GM21423 (cell line): ENCODE results near the gene PAPOLA.
A peak's percentile ranks its signal among the peaks of the same experiment; 100 is the strongest.

ENCODE experiments used
- ATAC-seq: cut with Tn5 transposase; IDR thresholded peaks from one replicate; pipeline ENCODE4 v1.9.1; 2021; ENCODE audit warnings: mild to moderate bottlenecking, moderate library complexity; ENCODE audit not compliant: unreplicated experiment

Gene PAPOLA

DNA sequence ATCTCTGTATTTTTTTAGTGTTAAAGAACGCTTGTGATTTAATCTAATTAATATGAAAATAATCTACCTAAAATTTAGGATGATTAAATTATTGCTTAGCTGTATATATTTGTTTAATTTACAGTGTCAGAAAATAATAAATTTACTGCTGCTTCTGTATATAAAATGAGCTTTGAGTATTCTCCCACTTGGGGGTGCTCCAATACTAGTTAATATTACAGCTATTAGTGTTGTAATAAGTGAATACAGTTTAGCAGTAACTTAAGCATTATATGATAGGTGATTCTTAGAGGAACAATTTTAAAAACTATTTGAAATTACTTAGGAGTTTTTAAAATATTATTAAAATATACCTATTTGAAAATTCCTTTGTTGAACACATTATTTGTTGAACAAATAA, 62.2 kb downstream of the PAPOLA start:
- no peak for ATAC-seq

DNA sequence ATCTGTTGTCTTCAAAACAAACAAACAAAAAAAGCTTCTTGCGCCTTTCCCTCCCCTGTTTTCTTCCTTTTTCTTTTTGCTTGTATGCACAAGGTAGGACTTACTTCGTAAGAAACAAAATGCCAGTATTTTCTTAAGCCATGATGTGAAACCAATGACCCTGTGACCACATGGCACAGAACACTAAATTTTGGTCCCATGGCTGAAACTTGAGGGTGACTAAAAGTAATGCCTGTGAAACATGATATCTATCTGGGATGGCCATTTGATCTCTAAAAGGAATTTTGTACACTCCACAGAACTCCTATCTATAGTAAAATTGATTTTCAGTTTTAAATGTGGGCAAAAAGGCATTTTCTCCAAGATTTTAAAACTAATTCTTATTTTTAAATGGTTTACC, 63.6 kb downstream of the PAPOLA start:
- no peak for ATAC-seq

DNA sequence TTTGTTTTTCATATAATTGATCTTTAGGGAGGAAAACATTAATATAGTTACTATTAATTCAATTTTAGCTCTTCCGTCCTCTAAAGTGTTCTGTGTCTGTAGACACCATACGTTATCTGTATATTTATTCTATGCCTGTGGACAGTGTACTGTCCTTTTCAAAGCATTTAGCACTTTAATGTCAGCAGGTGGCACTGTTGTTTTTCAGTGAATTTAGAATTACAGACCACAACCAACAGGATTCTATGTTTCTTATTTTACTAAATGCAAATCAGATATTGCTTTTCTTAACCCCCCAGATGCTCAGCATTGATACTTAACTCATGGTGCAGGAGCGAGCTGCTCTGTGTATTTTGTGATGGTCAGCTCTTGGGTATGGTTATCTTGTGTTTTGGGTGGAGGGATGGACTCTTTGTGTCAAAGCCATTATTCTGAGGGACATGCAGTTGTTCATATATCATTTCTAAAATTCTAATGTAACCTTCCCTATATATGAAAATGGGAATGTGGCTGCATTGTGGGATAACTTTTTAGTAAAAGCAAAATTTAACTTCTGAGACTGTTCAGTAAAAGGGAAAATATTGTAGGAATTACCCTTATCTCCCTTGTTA, 65.2 kb downstream of the PAPOLA start:
- no peak for ATAC-seq

DNA sequence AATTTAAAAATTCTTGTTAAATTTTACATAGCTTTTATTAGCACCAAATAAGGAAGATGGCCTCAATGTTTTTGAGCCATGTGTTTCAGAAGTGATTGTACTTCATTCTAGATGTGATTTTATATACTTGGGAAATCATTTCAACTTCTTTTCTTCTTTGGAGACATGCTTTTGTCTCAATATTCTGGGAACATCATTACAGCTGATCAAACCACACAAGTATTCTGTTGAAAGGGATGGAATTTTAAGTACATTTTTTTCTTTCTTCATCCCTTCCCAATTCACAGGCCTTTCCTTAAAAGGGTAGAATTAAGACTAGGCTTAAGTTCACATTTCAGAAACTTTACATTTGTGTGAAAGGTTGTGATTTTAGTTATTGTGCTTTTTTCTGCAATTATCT, 66.4 kb downstream of the PAPOLA start:
- no peak for ATAC-seq

DNA sequence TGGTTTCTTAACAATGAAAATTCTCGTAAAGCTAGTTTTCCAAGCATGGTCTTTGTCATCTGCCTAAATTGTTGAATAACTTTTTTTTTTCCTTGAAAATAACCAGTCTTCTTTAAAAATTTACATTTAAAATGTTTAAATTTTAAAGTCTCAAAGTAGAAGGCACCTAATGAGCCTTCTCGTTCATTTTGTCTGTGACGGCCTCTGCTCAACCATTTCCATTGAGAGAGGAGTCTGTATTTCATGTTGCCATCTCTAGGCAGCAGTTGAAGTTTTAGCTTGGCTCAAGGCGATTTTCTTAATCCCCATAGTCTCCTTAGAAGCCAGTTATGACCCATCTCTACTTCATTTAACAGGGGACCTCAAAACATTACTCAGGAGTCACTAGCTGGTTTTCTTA, 69.1 kb downstream of the PAPOLA start:
- no peak for ATAC-seq

DNA sequence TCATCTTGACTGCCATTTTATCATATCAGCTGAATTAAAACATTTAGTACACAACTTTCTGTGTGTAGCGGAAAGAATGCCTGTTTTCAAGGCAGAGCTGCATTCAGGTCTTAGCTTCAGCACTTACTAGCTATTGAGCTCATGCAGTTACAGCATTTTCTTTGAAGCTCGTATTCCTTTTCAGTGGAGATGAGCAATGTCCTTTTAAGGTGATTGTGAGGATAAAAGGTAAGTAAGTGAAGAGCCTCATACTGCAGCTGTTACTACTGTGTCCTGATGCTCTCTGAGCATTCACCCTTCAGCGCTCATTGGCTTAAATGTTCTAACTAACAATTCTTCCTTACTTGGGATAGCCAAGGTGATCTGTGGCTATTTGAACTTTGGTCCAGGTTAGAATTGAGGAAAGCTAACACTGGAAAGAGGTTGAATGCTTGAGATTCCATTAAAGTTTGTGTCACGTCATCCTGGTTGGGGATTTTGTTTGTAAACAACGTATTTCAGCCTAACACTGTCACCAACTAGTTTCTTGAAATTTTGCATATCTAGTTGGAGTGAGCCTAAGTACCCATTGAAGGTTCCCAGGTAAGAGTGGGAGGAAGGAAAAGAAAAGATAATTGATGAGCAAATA, 71.4 kb downstream of the PAPOLA start:
- no peak for ATAC-seq

DNA sequence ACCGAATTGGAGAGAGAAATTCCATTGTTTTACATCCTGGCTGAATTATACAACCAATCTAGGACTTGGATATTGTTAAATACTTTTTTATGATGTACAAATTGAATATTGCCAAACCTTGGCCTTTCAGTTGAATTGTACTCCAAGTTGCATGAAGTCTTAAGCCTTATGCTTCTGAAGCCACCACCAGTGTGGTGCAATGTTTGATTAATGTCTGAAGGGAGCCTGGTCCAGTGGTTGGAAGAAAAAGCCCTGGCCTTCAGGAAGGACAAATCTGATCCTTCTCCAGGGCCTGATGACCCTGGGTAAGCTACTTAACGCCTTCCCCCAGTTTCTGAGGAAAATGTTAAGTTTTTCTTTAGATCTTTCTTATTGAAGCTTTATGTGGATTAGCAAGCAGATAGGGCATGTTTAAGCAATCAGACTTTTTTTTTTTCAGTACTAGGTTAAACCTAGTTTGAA, 72.0 kb downstream of the PAPOLA start:
- ATAC-seq, result no peak

DNA sequence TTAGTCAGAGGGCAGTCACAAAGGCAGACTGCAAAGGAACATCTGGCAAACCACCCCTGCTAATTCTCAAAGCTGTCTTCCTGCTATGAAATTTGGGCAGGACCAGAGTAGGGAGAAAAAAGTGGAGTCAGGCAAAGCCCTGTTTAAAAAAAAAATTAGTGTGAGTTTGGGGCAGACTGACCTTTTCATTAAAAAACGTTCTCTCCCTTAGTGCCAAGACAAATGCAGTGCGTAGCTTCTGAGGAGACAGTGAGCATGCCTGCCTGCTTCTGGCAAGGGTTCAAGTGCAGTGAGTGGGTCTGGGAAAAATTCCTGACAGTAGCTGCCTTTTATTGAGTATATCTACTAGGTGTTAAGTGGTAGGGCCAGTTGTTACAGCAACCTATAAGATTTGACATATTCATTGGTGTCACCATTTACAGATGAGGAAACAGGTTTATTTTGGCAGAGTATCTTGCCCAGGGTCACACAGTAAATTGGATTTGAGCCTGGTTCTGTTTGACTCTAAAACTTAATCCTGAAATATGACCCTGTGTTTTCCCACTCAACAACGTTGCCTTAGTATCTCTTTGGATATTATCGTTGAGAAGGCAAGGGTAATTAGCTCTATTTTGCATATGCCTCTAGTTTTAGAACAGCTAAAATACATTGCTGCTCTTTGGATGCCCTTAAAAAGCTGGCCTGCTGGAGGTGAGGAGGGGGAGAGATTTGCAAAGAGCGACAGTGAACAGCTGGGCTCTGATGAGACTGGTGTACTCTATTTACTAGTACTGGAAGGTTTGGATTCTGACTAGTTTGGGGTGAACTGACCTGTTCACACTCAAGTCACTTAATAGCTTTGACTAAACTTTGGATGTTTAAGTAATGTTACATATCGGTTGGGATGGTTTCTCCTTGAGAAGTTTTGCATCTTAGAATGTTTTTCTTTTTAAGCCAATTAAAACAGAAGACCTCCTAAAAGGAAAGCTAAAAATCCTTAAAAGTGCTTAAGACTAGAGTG, 72.8 kb downstream of the PAPOLA start:
- ATAC-seq, result no peak

DNA sequence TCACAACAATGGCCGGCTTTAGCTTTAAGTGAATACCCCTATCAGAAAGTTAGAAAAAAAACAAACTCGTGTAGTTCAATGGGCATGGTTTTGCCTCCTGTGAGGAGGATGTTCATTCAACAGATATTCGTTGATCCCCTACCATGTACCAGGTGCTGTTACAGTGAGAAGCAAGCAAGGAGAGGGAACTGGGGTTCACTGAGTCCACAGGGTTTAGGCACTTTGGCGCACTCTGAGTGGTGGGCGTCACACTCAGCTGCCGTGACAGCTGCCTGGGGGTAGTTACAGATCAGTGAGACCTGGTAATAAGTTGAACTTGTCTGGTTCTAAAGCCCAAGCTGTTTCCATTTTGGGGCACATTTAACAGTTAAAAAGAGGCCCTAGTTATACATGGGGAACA, 74.2 kb downstream of the PAPOLA start:
- no peak for ATAC-seq

DNA sequence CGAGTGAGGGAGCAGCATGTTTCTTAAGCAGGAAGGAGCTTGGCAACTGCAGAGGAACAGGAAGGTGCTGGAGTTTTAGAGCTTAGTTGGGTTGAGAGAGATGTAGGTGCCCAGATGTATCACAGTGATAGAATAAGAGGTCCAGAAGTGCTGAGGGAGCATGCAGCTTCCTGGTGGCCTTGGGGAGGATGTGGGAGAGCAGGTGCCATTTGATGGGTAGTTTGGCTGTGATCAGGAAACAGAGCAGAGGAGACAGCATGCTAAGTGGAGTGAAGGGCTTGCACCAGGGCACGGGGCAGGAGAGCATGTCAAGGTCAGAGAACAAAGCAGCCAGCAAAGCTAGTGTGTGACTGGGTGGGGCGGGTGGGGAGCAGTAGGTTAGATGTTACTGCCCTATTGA, 74.8 kb downstream of the PAPOLA start:
- no peak for ATAC-seq

DNA sequence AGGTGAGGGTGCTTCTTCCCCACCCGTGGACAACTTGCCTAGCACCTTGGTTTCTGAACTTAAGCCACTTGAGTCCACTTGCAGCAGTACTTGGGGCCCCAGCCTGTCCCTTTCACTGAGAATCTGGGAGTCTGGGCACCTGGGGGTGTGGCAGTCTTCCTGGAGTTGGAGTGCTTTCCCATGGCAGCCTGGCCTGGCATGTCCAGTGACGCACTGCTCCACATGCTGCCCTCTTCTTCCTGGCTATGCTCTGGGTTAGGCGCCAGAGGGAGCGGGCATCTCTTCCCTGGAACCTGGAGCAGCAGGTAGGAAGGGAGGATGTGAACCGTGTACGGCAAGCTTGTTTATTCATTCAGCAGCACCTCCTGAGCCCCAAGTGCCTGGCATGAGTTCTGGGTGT, 76.4 kb downstream of the PAPOLA start:
- no peak for ATAC-seq

DNA sequence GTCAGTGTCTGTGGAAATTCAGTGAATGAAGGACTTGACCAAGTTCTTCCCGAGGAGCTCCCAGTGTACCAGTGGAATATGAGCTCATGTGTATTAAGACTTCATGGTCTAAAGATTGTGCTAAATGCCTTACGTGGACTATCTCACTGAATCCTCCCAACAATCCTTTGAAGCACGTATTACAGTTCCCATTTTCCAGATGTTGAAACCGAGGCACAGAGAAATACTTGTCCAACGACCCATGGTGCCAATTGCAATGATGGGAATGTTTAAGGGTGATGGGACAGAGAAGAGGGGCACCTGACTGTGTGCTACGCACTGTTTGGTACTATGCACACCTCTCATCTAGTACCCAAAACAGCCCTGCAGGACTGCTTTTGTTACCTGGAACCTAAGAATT, 77.2 kb downstream of the PAPOLA start:
- ATAC-seq, result no peak

DNA sequence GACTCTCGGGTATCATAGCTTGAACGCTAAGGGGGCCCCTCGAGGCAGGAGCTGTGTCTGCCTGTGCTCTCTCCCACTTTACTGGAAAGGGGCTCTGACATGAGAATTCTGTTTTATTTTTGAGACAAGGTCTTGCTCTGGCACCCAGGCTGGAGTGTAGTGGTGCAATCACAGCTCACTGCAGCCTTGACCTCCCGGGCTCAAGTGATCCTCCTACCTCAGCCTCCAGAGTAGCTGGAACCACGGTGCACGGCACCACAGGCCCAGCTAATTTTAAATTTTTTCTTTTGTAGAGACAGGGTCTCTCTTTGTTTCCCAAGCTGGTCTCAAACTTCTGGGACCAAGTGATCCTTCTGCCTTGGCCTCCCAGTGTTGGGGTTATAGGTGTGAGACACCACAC, 77.7 kb downstream of the PAPOLA start:
- no peak for ATAC-seq

DNA sequence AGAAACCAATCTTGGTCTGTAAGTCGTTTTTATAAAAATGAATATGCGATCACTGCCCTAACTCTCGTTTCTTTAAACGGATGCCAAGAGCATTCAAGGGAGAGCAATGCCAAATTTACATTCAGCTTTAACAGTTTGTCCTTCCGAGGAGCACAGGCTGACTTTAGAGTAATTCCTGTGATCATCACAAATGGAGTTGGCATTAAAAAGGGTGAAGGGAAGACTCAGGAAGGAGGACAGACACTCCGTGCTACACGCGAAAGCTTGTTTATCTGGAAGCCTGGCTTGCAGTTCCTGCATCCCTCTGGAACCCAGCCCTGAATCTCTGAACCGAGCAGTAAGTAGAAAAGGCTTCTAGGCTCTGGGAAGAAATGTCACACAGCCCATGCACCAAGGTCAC, 78.4 kb downstream of the PAPOLA start:
- ATAC-seq, result no peak

DNA sequence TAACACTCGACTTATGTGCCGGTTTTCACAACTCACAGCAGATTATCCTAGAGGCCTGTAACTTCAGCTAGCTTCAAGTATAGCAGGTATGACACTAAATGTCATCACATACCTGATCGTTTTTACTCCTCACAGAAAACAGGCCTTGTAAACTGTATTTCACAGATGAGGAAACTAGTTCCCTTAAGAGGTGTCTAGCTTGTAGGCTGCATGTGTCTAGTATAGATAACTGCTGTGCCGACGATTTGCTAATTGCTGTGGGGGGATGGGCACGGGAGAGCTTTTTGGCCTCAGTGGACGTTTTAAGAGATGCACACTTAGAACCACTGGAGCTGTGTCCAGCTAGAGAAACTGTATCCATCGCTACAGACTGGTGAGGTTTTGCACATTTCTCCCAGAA, 78.8 kb downstream of the PAPOLA start:
- ATAC-seq, result no peak

DNA sequence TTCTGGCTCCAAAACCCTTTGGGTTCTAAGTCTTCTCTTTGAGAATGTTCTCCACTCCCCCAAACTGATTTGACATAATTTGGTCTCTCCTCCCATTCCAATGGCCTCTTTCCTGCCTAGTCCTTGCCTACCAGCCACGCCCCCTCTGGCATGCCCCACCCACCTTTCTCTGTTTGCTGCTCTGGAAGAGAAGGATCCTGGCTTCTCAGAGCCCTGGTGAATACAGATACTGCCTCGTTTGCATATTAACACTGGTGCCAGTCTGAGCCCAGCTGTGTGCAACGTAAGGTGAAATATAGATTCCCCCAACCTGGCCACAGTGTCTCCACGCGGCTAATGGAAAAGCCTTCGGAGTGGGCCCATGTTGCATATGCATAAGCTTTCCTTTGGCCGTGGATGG, 79.7 kb downstream of the PAPOLA start:
- ATAC-seq, result no peak

DNA sequence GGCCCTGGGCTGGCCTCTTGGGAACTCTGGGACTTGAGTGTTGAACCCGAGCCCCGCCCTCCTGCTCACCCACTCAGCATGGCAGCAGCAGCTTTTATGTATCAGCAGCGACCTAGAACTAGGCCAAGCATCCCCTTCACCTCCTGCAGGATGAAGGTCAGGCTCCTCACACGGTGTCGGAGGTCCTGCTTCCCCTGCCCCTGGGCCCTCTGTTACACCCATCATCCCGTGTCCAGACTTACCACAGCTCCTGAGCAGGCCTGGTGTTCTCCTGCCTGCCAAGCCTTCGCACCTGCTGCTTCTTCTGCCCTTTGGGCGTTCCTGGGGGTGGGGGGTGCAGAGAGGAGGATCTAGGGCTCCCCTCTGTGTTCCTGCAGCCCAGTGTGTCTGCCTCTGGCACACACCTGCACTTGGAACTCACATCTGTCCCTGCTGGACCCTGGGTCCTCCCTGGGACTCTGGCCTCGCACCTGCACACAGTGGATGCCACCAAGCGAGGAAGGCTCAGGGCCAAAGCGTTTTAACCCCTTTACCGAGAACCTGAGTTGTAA, 80.3 kb downstream of the PAPOLA start:
- no peak for ATAC-seq

DNA sequence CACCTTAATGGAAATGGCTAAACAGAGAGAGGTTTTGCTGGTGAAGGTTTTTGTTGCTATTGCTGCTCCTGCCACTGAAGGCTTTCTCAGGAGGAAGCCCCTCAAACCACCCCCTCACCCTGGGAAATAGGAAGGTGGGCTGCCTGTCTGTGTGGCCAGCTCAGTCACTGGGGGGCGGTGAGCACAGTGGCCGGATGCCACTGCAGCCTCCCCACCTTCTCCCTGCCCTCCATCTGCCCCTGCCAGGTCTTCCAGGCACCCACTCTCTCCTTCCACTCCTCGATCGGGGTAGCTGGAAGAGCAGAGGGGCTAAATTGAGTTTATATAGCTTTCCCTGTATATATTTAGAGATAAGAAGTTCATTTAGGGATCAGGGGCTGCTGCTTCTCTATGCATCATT, 80.8 kb downstream of the PAPOLA start:
- no peak for ATAC-seq

DNA sequence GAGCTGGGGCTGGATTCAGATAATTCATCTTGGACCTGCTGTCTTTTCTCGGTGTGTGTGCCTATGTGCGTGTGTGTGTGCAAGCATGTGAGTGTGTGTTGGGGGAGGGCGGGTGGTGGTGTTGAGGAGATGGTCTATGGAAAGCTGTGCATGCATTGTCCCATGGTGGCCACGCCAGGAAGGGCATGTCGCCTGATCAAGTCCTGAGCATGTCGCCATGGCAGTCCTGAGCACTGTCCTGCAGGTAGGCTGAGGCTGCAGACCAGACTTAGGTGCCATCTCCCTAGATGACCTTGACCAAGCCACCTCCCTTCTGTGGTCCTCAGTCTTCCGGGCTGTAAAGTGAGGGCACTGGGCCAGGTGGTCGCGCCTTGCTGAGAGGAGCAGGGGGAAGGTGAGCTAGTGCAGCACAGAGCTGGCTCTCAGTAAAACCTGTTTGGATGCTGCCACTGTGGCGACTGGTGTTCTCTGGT, 81.4 kb downstream of the PAPOLA start:
- ATAC-seq, result no peak

DNA sequence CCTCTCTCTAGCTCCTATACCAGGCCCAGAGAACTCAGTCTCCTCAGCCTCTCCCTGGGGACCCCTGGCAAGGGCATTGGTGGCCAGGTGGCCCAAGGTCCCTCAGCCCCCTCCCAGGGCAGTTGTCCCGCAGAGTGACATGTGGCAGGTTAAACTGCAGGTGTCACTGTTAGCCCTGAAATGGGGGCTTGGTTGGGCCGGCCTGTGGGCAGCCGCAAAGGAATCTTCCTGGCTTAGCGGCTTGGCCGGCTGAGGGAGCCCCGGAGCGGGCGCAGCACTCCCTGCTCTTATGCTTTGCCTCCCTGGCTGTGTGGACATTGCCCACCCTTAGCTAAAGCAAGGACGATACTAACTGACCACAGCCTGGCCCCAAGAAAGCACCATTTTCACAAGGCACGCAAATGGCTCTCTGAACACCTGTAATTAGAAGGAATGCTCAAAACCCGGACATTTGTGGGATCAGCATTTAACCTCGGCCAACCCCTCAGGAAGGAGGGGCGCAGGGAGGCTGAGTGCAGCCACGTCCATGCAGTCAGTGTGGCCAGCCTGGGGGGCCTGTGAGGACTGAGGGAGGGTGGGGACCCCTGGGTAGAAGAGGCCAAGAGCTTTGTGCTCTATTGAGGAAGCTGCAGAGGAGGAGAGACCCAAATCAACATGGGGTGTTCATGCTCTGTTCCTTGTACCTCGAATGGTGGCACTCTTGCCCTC, 82.2 kb downstream of the PAPOLA start:
- ATAC-seq, result peak; percentile 83
